NOMO-1 (cell line): ENCODE results near the gene CDK4.
A peak's percentile ranks its signal among the peaks of the same experiment; 100 is the strongest.

ENCODE experiments used
- DNase-seq, 2 experiments: peaks; one replicate each; lab custom pipeline; 2025; ENCODE audit not compliant: unreplicated experiment in 2 of 2; lab: John Stamatoyannopoulos, UW

Gene CDK4

DNA sequence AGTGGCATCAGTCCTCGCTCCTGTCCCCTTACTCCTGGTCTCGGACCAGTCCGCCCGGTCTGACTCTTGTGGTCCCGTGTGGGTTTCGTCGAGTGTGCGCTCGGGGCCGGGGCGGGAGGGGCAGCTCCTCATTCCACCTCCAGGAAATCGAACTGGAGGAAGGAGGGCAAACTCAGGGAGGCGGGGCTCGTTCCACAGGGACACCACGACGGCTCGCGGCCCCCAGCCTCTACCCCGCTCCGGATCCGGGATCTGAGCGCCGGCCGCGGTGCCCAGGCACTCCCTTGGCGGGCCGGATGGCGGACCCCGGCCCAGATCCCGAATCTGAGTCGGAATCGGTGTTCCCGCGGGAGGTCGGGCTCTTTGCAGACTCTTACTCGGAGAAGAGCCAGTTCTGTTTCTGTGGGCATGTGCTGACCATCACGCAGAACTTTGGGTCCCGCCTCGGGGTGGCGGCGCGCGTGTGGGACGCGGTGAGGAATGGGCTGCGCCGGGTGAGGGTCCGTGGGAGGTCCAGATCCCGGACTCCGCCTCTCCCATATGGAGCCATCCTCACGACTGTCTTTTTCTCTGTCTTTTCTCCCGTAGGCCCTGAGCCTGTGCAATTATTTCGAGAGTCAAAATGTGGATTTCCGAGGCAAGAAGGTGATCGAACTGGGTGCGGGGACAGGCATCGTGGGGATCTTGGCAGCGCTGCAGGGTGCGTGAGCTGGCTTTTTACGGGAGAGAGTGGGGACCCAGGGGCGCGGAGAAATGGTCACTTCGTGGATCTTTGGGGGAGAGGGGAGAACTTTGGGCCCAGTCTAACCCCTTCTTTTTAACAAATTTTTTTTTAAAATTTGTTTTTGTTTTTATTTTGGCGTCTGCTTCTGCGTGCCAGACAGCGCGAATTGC lies 20.6 kb upstream of the CDK4 start, which contains the start of gene EEF1AKMT3:
TSS of gene EEF1AKMT3 (plus strand) at position 186 of the 894 bp plus-strand sequence. CDS start at position 297, 111 bp downstream.
- peak; percentile 18 to 38 for DNase-seq

DNA sequence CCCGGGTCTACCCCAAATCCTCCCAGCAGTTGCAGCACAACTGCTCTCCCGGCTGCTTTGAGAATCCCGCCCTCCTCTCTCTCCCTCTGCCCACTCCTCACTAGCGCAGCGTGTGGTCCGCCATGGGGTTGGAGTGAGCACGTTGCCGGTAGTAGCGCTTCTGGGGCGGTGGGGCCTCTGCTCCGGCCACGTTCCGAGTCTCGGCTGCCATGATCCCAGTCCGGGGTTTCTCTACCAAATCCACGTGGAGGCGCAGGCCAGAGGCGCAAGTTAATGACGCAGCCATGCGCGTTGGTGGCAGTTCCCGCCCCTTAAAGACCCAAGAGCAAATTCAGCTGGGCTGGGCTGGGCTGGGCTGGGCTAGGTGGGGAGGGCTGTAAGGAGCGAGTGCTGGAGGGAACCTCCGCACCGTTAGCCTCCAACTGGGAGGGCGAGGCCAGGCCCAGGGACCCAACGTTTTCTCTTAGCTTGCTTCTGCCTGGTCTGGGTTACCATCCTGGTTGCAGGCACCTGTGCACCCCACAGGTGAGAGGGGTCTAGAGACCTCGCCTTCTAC lies 19.8 kb upstream of the CDK4 start, which contains the start of gene METTL1:
TSS of gene METTL1 (minus strand) at position 233 of the 556 bp plus-strand sequence. CDS start at position 211, 22 bp downstream.
- DNase-seq, result peak; percentile 93 to 98

DNA sequence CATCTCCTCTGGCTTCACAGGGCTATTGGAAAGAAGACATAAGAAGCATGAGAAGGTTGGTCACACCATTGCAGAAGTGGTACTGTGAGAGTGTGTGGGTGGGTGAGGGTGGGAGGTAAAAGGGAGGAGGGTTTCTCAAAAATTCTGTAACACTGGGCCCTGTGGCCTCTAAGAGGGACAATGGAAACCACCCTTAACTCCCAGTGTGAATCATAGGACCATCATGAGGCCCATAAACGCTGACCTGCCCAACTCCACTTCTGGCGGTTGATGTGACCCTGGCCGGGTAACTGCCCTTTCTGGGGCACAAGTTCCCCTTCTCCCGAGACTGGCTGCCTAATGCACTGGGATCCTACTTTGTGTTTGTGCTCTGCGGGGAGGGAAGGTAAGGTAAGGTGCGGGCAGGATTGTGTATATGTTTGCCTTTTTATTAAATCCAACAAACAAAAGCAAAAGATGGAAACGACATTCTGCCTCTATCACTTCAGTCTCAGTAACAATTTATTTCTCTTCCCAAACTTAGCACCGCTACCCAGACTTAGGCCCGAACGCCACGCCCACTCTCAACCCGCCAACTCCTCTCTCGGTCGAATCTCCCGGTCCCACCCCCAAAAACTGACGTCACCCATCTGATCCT lies 19.2 kb upstream of the CDK4 start:
- peak; percentile 83 to 92 for DNase-seq

DNA sequence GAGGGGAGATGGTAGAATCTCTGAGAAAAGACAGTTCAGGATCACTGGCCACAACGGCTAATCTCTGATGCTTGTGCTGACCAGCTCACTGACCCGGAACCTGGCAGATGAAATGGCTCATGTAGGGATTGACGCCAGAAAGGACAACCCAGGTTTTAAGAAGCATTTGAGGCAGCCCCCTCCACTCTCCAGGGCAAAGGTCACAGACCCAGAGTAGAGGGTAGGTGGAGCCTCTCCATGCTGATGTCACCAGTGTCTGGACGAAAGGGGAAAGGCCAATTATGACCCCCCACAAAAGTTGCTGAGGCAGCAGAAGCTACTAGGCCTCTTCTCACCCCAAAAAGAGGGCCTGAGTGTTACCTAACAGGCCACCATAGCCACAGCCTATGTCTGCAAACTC lies 18.6 kb upstream of the CDK4 start:
- no peak for DNase-seq

DNA sequence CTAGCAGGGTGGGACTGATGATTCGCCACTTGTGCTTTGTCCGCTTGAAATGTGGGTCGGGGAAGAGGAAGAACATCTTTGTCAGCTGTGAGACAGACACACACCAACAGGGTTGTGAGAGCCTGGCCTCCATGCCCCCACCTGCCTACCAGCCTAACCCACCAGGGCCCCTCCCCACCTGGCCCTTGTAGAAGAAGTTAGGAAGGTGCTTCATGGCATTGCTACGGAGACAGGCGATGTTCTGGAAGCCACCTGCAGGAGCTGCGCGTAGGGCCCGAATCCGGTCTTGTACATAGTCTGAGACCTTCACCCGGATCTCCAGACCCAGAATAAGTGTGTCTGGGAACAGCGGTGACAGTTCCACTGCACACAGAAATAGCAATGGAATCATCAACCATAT lies 17.5 kb upstream of the CDK4 start:
- no peak for DNase-seq

DNA sequence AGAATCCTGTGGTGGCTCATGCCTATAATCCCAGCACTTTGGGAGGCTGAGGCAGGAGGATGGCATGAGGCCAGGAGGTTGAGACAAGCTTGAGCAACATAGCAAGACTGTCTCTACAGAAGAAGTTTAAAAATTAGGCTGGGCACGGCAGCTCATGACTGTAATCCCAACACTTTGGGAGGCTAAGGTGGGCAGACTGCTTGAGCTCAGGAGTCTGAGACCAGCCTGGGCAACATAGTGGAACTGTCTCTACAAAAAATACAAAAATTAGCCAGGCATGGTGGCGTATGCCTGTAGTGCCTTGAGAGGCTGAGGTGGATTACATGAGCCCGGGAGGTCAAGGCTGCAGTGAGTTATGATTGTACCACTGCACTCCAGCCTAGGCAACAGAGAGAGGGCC lies 15.8 kb upstream of the CDK4 start:
- DNase-seq, result no peak

DNA sequence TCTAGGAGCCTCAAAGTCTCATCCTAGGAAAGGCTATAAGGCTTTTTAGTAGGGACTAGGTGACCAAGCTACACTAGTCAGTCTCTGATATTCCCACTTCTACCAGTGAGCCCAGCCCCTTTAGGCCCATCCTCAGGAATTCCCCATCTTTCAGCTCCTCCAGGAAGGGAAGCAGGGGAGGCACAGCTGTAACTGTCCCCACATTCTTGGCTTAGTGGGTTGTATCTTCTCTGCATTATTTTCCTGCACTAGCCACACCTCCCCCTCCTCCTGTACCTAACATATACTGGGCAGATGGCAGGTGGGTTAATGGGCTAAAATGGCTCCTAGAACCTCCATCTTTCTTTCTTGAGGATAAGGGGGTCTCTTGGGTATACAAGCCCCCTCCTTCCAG lies 15.2 kb upstream of the CDK4 start:
- DNase-seq, result no peak

DNA sequence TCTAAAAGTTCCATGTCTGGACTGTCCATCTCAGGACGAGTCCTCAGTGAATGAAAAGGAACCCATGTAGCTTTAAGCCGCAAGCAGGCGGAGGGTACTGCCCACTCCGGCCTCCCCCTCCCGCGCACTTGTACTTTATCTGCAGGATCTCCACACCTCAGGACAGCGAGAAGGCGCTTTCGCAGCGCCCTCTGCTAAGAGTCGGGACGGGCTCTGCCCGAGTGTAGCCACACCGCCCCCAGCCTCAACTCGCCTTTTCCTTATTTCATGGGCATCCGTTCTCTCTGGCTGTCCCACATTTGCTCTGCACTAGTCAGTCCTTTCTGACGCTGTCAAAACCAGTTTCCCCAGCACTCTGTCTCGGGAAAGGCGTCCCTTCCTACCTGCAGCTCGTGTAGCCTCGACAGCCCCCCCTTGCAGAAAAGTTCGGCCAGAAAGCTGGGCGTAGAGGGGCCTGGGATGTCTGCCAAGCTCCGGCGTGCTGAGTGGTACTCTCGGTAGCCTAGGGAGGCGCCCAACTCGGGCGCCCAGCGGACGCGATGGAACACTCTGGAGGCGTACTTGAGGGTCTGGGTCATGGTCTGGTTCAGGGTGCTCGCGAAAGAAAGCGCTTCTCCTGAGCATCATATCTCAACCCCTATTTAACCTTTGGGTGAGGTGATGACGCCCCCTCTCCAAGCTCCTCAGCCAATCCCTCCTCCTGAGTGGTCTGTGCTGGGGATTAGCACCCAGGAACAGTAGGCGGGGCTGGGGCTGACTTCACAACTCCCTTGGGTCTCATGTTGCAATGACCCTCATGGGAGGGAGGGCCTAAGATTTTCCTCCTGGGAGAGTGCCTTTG lies 14.6 kb upstream of the CDK4 start, which contains the start of gene CYP27B1:
TSS of gene CYP27B1 (minus strand) at position 615 of the 841 bp plus-strand sequence. CDS start at position 578, 37 bp downstream.
- DNase-seq, result no peak

DNA sequence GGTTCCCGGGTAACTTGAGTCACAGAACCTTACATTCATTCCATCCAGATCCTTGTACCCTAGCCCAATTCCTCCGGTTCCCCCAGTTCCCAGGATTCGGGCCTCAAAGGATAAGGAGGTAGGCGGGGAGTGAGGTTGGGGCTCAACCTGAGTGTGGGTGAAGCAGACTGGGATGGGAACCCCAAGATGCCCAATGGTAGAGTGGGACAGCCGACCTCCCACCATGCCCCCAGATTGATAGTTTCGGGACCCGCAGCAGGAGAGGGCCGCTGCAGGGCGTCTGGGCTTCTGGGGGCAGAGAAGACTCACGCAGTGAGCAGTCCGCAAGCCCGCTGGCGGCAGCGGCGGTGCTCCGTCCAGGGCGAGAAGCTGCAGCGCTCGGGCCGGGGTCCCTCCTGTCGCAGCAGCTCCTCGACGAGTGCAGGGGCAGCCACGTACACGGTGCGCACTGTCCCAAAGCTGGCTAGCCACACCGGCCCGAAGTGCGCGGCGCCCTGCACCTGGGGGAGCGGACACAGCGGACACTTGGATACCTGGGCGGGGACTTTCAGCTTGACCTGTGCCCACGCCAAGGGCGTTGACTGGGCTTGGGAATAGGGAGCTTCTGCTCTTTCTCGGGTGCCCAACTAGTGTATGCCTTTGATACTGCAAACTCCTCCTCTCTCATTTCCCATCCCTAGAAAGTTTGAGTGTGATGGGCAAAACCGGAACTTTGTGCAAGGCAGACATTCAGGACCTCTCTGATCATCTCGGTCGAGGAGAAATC lies 13.8 kb upstream of the CDK4 start:
- DNase-seq, result peak in 1 of 2 experiments; percentile 5

DNA sequence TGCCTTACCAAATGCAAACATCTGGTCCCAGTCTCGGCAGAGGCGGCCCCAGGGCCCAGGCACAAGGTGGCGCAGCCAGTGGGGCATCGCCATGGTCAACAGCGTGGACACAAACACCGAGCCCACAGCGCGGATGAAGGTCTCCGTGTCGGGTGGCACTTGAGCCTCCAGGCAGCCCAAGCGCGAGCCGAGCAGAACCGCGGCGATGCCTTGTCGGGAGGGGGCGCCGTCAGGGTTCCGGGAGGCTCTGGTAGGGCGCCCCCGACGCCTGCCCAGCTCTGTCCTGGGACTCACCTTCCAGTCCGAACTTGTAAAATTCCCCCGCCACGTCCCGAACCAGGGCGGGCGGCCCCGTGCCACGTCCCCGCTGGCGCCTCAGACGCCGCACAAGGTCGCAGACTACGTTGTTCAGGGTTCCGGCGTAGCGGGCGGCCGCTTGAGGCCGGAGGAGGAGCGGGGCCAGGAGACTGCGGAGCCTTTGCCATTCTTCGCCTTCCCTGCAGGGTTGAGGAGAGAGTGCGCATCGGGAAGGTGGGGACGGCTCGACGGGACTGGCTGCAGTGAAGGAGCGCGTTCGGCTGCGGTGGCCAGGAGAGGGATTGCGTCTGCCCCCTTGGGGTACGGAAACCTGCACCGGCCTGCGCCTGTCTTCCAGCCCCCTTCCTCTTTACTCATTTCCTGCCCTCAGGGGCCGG lies 13.0 kb upstream of the CDK4 start:
- peak in 1 of 2 experiments; percentile 45 for DNase-seq

DNA sequence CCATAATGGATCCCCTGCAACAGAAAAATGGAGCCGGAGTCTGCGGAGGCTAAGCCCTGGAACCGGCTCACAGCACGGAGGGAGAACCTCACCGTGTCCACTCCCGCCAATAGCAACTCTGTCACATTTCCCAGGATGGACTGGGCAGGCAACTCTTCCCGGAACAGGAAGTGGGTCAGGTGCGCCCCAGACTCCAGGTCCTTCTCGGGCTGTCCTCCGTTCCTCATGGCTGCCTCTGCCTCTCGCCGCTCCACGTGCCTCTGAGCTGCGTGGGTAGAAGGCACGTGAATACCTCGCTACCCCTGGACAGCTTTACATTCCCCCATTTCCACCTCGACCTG lies 12.5 kb upstream of the CDK4 start:
- no peak for DNase-seq

DNA sequence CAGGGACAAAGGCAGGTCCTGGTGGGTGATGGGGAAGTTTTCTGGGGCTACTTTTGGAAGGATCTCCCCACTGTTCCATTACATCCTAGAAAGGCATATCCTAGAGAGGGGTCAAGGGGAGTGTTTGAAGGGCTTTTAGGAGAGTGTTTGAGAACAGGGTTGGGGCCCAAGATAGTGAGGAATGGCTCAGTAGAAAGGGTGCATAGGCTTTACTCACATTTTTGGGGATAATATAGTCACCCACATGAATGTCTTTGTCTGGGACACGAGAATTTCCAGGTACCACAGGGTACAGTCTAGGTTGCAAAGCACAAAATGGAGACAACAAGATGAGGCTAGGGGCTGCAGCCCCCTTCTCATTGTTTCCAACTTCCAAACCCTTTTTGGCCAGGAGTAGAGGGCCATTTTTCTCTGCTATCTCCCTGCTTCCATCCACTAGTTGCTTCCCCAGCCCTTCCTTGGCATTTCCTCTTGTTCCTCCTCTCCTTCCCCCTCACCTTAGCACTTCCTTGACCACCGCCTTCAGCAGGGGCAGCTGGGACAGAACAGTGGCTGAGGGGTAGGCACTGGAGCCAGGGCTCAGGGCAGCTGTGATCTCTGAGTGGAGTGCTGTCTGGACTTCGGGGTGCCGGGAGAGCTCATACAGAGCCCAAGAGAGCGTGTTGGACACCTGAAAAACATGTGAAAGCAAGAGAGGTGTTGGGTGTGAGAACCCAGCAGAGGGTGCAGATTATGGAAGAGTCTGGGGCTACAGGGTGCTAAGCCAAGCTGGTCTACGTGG lies 12.0 kb upstream of the CDK4 start:
- no peak for DNase-seq

DNA sequence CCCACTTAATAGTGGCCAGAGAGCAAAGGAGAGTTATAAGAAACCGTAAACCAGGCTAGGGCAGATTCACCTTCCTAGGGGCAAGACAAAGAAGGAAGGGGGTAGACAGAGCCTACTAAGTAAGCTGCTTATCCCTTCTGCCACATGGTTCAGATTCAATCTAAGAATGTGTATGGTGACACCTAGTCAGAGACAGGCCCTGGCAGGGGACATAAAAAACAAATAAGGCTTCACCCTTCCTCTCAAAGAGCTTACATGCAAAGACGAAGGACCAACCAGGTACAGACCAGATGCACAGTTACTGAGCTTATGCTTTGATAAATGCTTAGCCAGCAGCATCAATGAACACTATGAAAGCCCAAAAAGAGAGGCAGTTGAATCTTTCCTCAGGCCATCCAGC lies 10.4 kb upstream of the CDK4 start:
- DNase-seq, result no peak

DNA sequence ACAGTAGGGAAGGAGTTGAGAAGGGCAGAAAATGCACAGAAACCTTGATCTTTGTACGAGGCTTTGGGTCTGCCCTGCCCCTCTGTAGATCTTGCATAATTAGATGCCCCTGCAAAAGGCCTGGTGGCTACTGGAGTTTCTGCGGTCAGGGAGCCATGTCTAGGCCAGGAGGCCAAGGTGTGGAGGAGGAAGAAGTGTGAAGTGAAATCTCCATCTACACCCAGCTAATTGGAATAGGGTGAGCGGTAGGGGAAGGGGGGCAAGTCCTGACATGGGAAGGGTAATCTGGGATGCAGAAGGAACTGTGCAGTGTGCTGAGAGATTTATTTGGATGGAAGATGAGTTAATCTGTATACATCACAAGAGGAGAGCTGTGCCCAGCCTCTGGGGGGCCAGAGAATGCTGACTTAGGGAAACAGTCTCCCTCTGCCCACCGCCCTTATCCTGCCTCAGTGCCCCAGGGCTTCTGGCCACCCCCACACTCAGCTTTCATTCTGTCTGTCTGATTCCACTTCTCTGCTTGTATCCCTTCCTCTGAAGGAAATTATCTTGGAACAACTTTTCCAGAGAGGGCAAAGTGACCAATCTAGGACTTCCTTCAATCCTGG lies 9.4 kb upstream of the CDK4 start:
- DNase-seq, result no peak

DNA sequence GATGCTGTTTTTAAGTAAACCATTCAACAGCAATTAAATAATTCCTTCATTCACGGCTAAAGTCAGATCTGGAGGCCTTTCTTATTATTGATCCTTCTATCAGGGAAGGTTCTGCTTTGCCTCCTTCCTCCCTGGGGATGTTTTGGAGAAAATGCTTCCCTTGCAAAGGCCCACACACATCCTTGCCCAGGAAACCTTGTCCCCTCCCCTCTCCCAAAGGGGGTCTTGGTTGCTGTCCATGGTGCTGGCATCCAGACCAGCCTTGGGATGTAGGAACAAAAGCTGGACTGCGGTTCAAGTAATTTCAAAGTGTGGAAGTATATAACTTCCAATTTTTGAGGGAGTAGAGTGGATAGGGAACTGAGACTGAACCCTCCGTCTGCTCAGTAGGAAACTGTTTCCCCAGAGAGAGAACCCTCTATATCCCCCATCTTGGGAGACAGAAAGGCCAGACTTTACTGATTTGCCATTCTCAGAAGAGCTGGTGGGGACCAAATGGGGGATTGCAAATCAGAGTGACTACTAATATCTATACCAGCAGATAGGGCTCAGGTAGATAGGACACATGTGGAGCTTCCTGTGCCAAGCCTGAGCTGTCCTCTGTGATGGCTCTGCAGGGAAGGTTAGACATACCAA lies 8.4 kb upstream of the CDK4 start:
- DNase-seq, result no peak

DNA sequence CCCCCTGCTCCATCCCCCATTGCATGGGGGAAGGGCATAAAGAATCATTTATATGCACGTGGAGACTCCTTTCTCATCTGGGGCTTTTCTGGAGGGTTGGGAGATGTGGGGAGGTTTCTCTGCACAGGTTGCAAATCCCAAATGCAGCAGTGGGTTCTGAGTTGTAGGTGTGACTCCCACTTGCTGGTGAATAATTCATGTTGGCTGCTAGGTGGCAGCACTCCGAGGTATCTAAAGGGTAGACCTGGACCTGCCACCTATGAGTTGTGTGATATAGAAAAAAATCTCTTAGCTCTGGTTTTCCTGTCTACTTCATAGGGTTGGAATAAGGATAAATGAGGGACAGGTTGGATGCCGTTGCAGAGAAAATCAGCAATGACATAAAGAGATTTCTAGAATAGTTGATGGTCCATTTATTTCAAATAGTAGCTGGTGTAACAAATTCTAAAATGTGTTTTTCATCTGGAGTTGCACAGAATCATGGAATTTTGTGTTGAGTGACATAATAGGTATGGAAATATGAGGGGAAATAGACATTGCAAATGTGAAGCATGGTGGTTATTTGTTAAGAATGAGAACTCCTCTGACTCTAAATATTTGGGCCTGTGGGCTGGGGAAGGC lies 7.4 kb upstream of the CDK4 start:
- DNase-seq, result peak in 1 of 2 experiments; percentile 28
